Measurements from ENCODE around the gene SPSB3.
A peak's percentile ranks its signal among the peaks of the same experiment; 100 is the strongest.

The SPSB3 gene

GRCh38 chr16:1782408-1783264, at the start of gene SPSB3, which contains the start of gene NUBP2:
Gene SPSB3, minus strand, starts transcription at chr16:1782571. Its CDS starts 1,088 bp downstream, at chr16:1781483.
Gene NUBP2, plus strand, starts transcription at chr16:1782960. Its CDS starts 61 bp downstream, at chr16:1783021.
- peak; percentile 100 for DNase-seq (ENCODE audit: low read depth)
- TF ChIP-seq CTCF (conservative IDR thresholded peaks at IDR 0.05; ENCODE audit: low read length) = no peak
- peak within 1 kb of the TSS; percentile 84 for H3K4me3 ChIP-seq (ENCODE audit: low read length)

GRCh38 chr16:1831186-1832075, 49.1 kb upstream of the SPSB3 start:
- TF ChIP-seq CTCF (conservative IDR thresholded peaks at IDR 0.05; ENCODE audit: low read length) = no peak

GRCh38 chr16:1830213-1830612, 47.8 kb upstream of the SPSB3 start:
- DNase-seq (ENCODE audit: low read depth) = no peak
- H3K4me3 ChIP-seq (ENCODE audit: low read length) = no peak overlapping the region
- TF ChIP-seq CTCF (conservative IDR thresholded peaks at IDR 0.05; ENCODE audit: low read length) = no peak

More at GRCh38 chr16:1831186-1832075, 49.1 kb upstream of the SPSB3 start:
- no peak for DNase-seq (ENCODE audit: low read depth)
- no peak overlapping the region for H3K4me3 ChIP-seq (ENCODE audit: low read length)

GRCh38 chr16:1828645-1829410, 46.5 kb upstream of the SPSB3 start:
- no peak for TF ChIP-seq CTCF (conservative IDR thresholded peaks at IDR 0.05; ENCODE audit: low read length)
- peak overlapping the region; percentile 99 for H3K4me3 ChIP-seq (ENCODE audit: low read length)
- DNase-seq (ENCODE audit: low read depth) = no peak

GRCh38 chr16:1826691-1827573, 44.6 kb upstream of the SPSB3 start, which contains the start of the genes FAHD1 and HAGH:
Gene FAHD1, plus strand, starts transcription at chr16:1827206. Its CDS starts 33 bp downstream, at chr16:1827239.
Gene HAGH, minus strand, starts transcription at chr16:1826825. Its CDS starts 38 bp downstream, at chr16:1826787.
- H3K4me3 ChIP-seq (ENCODE audit: low read length) = peak within 1 kb of the TSS; percentile 99
- peak; percentile 96 for DNase-seq (ENCODE audit: low read depth)
- TF ChIP-seq CTCF (conservative IDR thresholded peaks at IDR 0.05; ENCODE audit: low read length) = no peak

Data from AG10803 (cell line).